ENCODE data around the gene CARD16. TPM values are rescaled to one million over a fixed set of nuclear protein-coding genes. Genes with fewer than 3 reads are reported as not detected.

CARD16 gene
- total RNA-seq, 1 experiment from 2014 or later, result not detected

DNA sequence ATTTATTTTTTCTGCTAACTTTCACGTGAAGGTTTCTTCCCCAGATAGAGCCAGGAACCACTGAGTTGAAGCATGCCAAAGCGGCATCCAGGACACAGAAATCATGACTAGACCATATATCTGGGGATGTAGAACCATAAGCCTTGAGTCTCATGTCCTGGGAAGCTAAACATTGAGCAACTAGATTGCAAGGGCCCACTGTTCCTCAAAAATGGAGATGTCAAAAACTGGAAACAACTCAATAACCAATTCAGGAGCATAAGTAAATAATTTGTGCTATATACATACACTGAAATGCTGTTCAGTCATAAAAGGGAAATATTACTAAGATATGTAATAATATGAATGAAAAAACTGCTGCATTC, 29.0 kb upstream of the CARD16 start:
- no peak overlapping the region for H3K4me2 ChIP-seq (ENCODE audit: insufficient read depth, insufficient read length, low read length)
- H4K8ac ChIP-seq (replicated peaks; ENCODE audit: insufficient read length, low read depth, low read length), result no peak overlapping the region
- no peaks in the 10 kb centered on the region for H3K27me3 ChIP-seq (ENCODE audit: insufficient read depth, low read length)
- no peak overlapping the region for H3T11ph ChIP-seq (ENCODE audit: low read length)
- TF ChIP-seq, protein P1, sequence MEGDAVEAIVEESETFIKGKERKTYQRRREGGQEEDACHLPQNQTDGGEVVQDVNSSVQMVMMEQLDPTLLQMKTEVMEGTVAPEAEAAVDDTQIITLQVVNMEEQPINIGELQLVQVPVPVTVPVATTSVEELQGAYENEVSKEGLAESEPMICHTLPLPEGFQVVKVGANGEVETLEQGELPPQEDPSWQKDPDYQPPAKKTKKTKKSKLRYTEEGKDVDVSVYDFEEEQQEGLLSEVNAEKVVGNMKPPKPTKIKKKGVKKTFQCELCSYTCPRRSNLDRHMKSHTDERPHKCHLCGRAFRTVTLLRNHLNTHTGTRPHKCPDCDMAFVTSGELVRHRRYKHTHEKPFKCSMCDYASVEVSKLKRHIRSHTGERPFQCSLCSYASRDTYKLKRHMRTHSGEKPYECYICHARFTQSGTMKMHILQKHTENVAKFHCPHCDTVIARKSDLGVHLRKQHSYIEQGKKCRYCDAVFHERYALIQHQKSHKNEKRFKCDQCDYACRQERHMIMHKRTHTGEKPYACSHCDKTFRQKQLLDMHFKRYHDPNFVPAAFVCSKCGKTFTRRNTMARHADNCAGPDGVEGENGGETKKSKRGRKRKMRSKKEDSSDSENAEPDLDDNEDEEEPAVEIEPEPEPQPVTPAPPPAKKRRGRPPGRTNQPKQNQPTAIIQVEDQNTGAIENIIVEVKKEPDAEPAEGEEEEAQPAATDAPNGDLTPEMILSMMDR (conservative IDR thresholded peaks at IDR 0.05), result no peak
- no peak overlapping the region for H2AK5ac ChIP-seq (ENCODE audit: insufficient read length, low read length)
- H2BK5ac ChIP-seq (ENCODE audit: insufficient read length, low read length), result no peak overlapping the region
- H4K91ac ChIP-seq (ENCODE audit: insufficient read length, low read depth, low read length), result no peak overlapping the region
- no peaks in the 10 kb centered on the region for H4K20me1 ChIP-seq (ENCODE audit: control insufficient read depth, insufficient read depth, insufficient read length)
- no peak overlapping the region for H4K5ac ChIP-seq (ENCODE audit: insufficient read length, low read depth, low read length)
- DNase-seq, result no peak
- H3K18ac ChIP-seq (ENCODE audit: insufficient read length, low read depth, low read length), result no peak overlapping the region
- no peak overlapping the region for H3K23ac ChIP-seq (ENCODE audit: insufficient read length, low read depth, low read length)
- H3K14ac ChIP-seq (ENCODE audit: insufficient read depth, low read length), result no peak overlapping the region
- H3K79me2 ChIP-seq (ENCODE audit: insufficient read depth, low read length), result no peaks in the 10 kb centered on the region
- Mint-ChIP-seq H3K36me3 (ENCODE audit: insufficient read depth in 1 of 3, low read depth in 3 of 3) (no peaks in the 10 kb centered on the region), H3K27ac (no peak overlapping the region), H3K4me1 (peaks cover 0 to 7% of the 10 kb centered on the region in 2 experiments; a peak in 2 of 4 replicates), H3K4me3 (no peak overlapping the region), H3K9me3 (no peaks in the 10 kb centered on the region), H3K27me3 (ENCODE audit: low read depth) (no peaks in the 10 kb centered on the region)
- H3K4ac ChIP-seq (ENCODE audit: low read depth, low read length), result no peak overlapping the region
- no peaks in the 10 kb centered on the region for H3K4me1 ChIP-seq (ENCODE audit: insufficient read depth, low read length)
- no peak overlapping the region for H2BK15ac ChIP-seq (ENCODE audit: low read depth, low read length)
- no peak overlapping the region for H2AFZ ChIP-seq (ENCODE audit: low read length)
- H2BK12ac ChIP-seq (ENCODE audit: insufficient read length, low read depth, low read length), result no peak overlapping the region
- no peaks in the 10 kb centered on the region for H3K79me1 ChIP-seq (ENCODE audit: insufficient read depth, low read depth, low read length, poor library complexity, severe bottlenecking)
- no peaks in the 10 kb centered on the region for H3K9me3 ChIP-seq (ENCODE audit: control insufficient read depth, low read depth, low read length)
- no peak overlapping the region for H2BK20ac ChIP-seq (ENCODE audit: low read depth, low read length, poor library complexity, severe bottlenecking)
- no peak overlapping the region for H3K9ac ChIP-seq (ENCODE audit: extremely low read depth, insufficient read length, low read length)
- H3K23me2 ChIP-seq (ENCODE audit: insufficient read length, low read depth, low read length, poor library complexity, severe bottlenecking), result no peaks in the 10 kb centered on the region
- WGBS (ENCODE audit: extremely low coverage, insufficient read length, low lambda C conversion rate), result no CpG with 5 or more reads among the region's 2 CpGs
- H3K56ac ChIP-seq (ENCODE audit: insufficient read length, low read depth, low read length), result no peak overlapping the region
- H2BK120ac ChIP-seq (ENCODE audit: low read depth, low read length, poor library complexity, severe bottlenecking), result no peak overlapping the region
- no peak overlapping the region for H3K27ac ChIP-seq (ENCODE audit: insufficient read length, low read depth, low read length)

Data from H9 (cell line).